NOMO-1 treated with dmso at 0.1 percent for 144 hours (cell line): ENCODE measurements around the gene DDR2.

Source experiments
- DNase-seq: peaks from one replicate; lab custom pipeline; 2025; ENCODE audit not compliant: unreplicated experiment; lab: John Stamatoyannopoulos, UW

Gene DDR2

DNA sequence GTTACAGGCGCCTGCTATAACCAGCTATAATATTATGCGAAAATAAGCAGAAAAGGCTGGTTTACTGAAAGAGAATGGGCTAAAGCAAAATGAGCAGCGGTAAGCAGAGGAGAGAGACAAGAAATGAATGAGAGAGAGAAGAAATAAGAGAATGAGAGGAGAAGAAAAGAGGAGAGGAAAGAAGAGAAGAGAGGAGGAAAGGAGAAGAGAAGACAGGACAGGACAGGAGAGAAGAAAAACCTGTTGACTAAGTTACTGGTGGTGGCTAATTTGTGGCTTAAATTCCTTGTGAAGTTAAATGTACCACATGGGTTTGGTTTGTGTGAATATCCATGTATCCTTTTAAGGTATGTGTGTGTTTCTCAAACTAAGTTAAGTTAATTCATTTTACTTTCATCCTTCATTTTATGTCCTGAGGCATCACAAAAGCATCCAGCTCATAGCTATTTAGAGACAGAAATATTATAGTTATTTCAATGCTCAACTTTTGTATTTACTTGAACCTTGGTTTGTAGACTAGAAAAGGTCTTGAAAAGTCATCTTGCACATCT is 3.1 kb upstream of the DDR2 start:
- DNase-seq = no peak

- no peak for DNase-seq
Measured at GRCh38 chr1:162629651-162630050, 2.6 kb upstream of the DDR2 start.

GRCh38 chr1:162631546-162632191 is 595 bp upstream of the DDR2 start:
- no peak for DNase-seq

DNA sequence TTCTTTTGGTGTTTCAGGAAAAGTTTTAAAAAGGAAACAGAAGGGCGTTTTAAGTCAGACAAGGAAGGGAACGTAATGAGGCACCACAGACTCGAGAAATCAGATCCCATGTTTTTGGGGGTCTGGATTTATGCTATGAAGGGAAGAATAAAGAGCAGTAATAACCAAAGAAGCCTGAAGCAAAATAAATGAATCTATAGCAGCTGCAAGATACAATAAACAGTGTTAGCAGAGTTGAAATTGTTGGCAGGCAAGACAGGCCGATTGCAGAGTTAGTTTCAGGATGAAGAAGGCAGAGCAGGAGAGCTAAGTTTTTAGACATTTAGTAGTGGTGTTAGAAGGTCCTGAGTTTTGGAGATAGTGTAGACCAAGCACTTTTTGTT is 425 bp downstream of the DDR2 start:
- DNase-seq = no peak

- no peak for DNase-seq
Measured at GRCh38 chr1:162633081-162633762, 958 bp downstream of the DDR2 start.

DNA sequence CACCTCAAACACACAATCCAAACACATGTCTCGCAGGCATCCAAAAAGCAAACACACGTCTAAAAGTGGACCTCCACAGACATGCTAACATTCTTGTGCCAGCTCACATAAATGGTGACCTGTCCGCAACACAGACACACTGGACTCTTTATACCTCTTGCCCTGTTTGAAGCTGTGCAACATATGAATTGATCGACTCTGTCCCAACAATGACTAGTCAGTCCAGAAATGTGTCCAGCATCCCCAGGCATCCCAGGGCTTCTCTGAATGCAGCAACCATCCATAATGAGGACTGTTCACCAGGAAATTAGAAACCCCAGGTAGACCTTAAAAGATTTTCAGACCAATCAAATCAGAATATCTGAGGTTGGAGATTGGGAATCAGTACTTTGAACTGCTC is 3.2 kb downstream of the DDR2 start:
- no peak for DNase-seq

DNA sequence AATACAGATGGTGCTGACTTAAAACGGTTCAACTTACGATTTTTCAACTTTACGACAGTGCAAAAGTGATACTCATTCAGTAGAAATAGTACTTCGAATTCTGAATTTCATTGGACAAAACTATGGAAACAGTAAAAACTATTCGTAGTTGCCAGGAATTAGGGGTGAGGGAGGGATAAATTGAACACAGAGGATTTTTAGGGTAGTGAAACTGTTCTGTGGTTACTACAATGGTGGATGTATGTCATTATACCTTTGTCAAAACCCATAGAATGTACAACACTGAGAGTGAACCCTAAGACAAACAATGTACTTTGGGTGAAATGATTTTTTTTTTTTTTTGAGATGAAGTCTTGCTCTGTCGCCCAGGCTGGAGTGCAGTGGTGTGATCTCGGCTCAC is 7.5 kb downstream of the DDR2 start:
- no peak for DNase-seq

DNA sequence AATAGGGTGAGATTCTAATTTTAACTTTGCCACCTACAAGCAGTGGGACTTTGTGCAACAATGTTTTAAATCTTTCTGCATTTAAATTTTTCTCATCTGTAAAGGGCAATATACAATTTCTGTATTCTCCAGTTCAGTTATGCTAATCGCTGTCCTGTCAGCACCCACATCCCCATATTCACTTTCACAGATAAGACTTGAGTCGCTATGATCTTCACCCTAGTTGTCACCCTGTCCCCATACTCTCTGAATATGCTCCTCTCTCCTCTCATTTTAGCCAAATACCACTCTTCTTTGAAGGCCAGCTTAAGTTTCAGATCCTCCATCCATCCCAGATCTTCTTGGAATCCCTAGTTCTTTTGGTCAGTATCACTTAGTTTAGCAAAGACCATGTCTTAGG is 8.8 kb downstream of the DDR2 start:
- DNase-seq = no peak

DNA sequence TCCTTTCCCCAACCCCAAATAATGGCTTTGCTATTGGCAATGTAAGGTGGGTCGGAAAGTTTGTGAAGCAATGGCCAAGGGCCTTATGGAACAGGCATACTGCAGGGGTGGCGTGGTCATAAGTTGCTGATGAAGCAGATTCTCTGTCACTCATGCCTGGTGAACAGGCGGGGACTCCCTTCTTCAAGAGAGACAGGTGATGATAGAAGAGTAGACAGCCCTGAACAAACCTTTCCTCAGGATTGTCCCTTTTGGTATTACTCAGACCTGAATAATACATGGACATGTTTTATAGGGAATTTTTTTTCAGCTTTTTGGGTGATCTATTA is 12.7 kb downstream of the DDR2 start:
- DNase-seq = no peak

DNA sequence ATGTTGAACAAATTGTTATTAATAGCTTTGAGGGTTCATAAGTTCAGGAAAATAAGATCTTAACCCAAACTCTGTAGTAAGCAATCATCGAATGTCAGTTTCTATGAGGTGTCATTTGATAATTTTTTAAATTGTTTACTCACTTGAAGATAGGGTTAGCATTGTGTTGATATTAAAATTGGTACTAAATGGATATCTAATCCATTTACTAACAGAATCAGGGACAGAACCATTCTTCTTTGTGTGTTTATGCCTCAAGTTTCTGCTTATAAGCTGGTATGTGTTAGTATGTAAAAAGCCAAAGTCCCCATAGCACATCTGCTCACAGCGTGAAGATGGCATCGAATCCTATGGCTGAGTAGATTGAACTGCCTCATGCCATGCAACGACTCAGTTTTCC is 13.4 kb downstream of the DDR2 start:
- no peak for DNase-seq

- DNase-seq = no peak
Measured at GRCh38 chr1:162649583-162649982, 17.3 kb downstream of the DDR2 start.

GRCh38 chr1:162654915-162655620 is 22.8 kb downstream of the DDR2 start:
- DNase-seq = no peak

DNA sequence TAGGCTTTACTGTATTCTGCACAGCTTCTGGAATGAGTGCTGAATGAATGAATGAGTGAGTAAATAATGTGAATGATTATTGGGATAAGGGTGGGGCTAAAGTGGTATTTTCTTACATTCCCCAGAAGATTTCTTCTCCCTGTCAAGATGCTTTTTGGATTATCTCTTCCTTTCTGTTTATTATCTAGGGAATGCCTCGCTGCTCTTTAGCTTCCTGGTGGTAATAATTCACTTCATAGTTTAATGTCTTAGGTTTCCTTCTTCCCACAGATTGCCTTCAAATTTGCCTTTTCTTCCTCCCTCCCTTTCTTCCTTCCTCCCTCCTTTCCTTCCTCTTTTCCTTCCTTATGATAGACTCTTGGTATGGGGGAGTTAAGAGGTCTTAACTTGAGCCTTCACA is 24.0 kb downstream of the DDR2 start:
- no peak for DNase-seq

GRCh38 chr1:162660574-162660973 is 28.3 kb downstream of the DDR2 start:
- DNase-seq = no peak

DNA sequence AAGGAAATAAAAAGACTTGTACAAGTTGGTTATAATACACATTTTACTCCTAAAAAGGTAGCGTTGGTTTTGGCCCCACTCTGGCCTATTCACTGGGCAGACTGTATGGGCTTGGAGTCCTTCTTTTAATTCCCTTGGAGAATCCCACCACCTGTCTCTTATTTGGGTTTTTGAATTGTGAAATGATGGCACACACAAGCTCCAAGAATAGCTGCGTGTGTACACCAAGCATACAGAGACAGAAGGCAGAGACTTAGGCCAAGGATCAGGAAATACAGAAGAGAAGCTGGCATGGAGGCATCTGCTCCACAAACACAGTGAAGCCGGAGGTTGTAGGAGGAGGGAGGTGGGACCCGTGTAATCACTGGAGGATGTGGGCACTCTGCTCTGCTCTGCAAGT is 29.1 kb downstream of the DDR2 start:
- no peak for DNase-seq

GRCh38 chr1:162662013-162662412 is 29.7 kb downstream of the DDR2 start:
- DNase-seq = no peak

GRCh38 chr1:162663086-162663485 is 30.8 kb downstream of the DDR2 start:
- no peak for DNase-seq

DNA sequence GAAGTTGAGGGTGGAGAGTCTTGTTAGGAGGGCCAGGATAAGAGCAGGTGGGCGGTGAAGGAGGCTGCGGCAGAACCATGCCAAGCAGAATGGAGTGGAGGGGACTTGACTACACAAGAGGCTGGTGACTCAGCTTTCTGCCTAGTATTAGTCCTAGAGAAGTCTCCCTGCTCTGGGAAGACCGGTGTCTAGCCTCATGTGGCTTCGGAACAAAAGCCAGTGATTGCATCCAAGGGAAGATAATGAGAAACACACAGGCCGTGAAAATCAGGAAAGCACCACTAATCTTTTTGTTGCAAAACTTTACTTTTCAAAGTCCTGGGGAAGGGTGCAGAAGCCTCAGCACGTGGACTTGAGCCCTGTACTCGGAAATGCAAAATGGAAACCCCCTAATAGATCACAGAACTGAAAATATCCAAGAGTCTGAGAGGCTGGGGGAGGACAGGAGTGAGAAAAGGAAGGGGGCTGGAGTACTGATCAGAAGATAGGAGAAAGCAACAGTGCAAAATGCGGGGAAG is 31.4 kb downstream of the DDR2 start:
- no peak for DNase-seq

DNA sequence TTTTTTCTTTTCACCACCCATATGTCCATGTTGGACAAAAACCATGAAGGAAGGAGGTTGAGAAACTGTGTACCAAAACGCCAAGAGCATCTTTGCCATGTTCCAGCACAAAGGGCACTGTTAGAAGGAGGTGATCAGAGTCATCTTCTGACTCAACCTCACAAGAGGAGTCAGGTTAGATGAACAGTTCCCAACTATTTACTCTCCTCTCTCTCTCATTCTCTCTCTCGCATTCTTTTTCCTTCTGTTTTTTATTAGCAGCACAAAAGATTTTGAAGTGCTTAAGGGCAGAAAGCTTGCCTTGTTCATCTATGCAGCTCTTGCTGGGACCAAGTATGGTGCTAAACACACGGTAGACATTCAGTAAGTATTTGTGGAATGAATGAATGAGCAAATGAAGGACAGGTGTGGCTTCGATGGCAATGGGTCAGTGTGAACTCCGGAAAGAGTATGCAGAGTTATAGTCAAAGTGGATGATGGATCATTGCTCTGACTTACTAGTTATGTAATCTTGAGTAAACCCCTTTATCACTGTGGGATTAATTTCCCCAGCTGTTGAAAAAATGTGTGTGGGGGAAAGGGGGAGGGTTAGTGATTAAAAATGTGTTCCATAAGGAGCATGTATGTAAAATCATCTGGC is 33.9 kb downstream of the DDR2 start:
- DNase-seq = no peak

GRCh38 chr1:162667381-162668080 is 35.3 kb downstream of the DDR2 start:
- DNase-seq = no peak
